HepG2 (cell line): ENCODE data around the gene MAP2K1. TPM values are rescaled to one million over a fixed set of nuclear protein-coding genes. Genes with fewer than 3 reads are reported as not detected.
A peak's percentile ranks its signal among the peaks of the same experiment; 100 is the strongest.

ENCODE experiments used
- CCAR2 ChIP-seq: fragments of 200-400 bp; formaldehyde crosslinking; optimal IDR thresholded peaks from 2 replicates; pipeline ENCODE3; 2018; ENCODE audit warnings: low read depth, mild to moderate bottlenecking, low read length, moderate library complexity
- HMGXB3 ChIP-seq: sonication (generic); formaldehyde crosslinking; IDR thresholded peaks from 2 replicates; pipeline ENCODE4 v1.4.0; 2020; ENCODE audit warnings: missing genetic modification reagents, borderline replicate concordance
- LCORL ChIP-seq, 2 experiments: fragments of 450-650 bp in 1 of 2; sonication (generic) in 1 of 2; formaldehyde crosslinking in 1 of 2; IDR thresholded peaks; 2 replicates each; pipeline versions ENCODE4 v1.5.0 to v1.6.1; 2017 to 2020; ENCODE audit warnings: antibody characterized with exemption in 1 of 2, missing genetic modification reagents in 1 of 2
- NFKBIZ ChIP-seq: IDR thresholded peaks from 2 replicates; pipeline ENCODE4 v1.6.1; 2018; ENCODE audit warnings: missing genetic modification reagents, missing compliant biosample characterization
- PLSCR1 ChIP-seq: sonication (generic); formaldehyde crosslinking; IDR thresholded peaks from 2 replicates; pipeline ENCODE4 v1.5.0; 2020; ENCODE audit warnings: missing genetic modification reagents, mild to moderate bottlenecking, borderline replicate concordance
- RARA ChIP-seq: IDR thresholded peaks from 2 replicates; pipeline ENCODE4 v1.6.1; 2016; ENCODE audit warnings: missing genetic modification reagents, missing compliant biosample characterization
- SMARCE1 ChIP-seq: fragments of 450-650 bp; IDR thresholded peaks from 2 replicates; pipeline ENCODE4 v1.6.1; 2017; ENCODE audit warnings: borderline replicate concordance
- SP1 ChIP-seq, 2 experiments: fragments of 450-650 bp in 1 of 2; sonication (generic) in 1 of 2; formaldehyde crosslinking in 1 of 2; IDR thresholded peaks; 2 replicates each; pipeline versions ENCODE4 v1.4.0 to v1.6.1; 2016 to 2020; ENCODE audit warnings: missing genetic modification reagents in 1 of 2
- SRSF1 ChIP-seq: fragments of 200-400 bp; formaldehyde crosslinking; optimal IDR thresholded peaks from 2 replicates; pipeline ENCODE3; 2017; ENCODE audit warnings: mild to moderate bottlenecking, low read depth, low read length, moderate library complexity
- YY1 ChIP-seq: IDR thresholded peaks from 2 replicates; pipeline ENCODE4 v1.6.1; 2011; ENCODE audit warnings: low read length, low read depth, moderate library complexity, mild to moderate bottlenecking; ENCODE audit not compliant: insufficient read depth, insufficient replicate concordance
- ZIK1 ChIP-seq: sonication (generic); formaldehyde crosslinking; IDR thresholded peaks from 2 replicates; pipeline ENCODE4 v1.5.0; 2020; ENCODE audit warnings: mild to moderate bottlenecking, low read depth, missing genetic modification reagents, borderline replicate concordance
- ZNF503 ChIP-seq: sonication (generic); formaldehyde crosslinking; IDR thresholded peaks from 2 replicates; pipeline ENCODE4 v1.4.0; 2020; ENCODE audit warnings: missing genetic modification reagents
- ZNF570 ChIP-seq: sonication (generic); formaldehyde crosslinking; IDR thresholded peaks from 2 replicates; pipeline ENCODE4 v1.4.0; 2020; ENCODE audit warnings: mild to moderate bottlenecking, missing genetic modification reagents, borderline replicate concordance
- ZNF710 ChIP-seq: sonication (generic); formaldehyde crosslinking; IDR thresholded peaks from 2 replicates; pipeline ENCODE4 v1.5.0; 2020; ENCODE audit warnings: mild to moderate bottlenecking, missing genetic modification reagents, borderline replicate concordance
- ZNF740 ChIP-seq: sonication (generic); formaldehyde crosslinking; IDR thresholded peaks from 2 replicates; pipeline ENCODE4 v1.4.0; 2020; ENCODE audit warnings: missing genetic modification reagents
- ZNF883 ChIP-seq: sonication (generic); formaldehyde crosslinking; IDR thresholded peaks from 2 replicates; pipeline ENCODE4 v1.5.1; 2020; ENCODE audit warnings: mild to moderate bottlenecking, missing genetic modification reagents; ENCODE audit errors: not compliant biosample characterization
- polyA plus RNA-seq, 8 experiments: library from polyadenylated mRNA; depleted of rRNA in 3 of 8; stranded (reverse) in 7 of 8; unstranded in 1 of 8; fragments of >200 nt; fragmentation: Illumina TruSeq in 4 of 8; extraction: Trizol in 4 of 8; gene quantifications; 2 replicates each; pipeline versions ENCODE4 v1.2.1 to v1.2.3, GENCODE V29; 2011 to 2016; ENCODE audit warnings: low read depth in 4 of 8, missing spikeins in 1 of 8, mixed read lengths in 1 of 8; ENCODE audit not compliant: insufficient read depth in 1 of 8
- total RNA-seq, 5 experiments: library from RNA; depleted of rRNA; stranded (reverse); fragments of >200 nt; fragmentation: Illumina TruSeq; extraction: Trizol; gene quantifications; 2 replicates each; pipeline ENCODE4 v1.2.3, GENCODE V29; 2016; ENCODE audit warnings: low read depth in 1 of 5

The MAP2K1 gene
- total and polyA plus RNA-seq, 2 of the 13 experiments (the other 11 are each of a cell fraction or from before 2014, with no cell fraction given), result 24.1 to 49.2 TPM

GRCh38 chr15:66497502-66498455 is 111.1 kb downstream of the MAP2K1 start, which contains the start of gene SNAPC5 (continued):
- no peak for TF ChIP-seq PLSCR1 (CRISPR knock-in tag)
- TF ChIP-seq SRSF1, result peak; percentile 82
- TF ChIP-seq SP1 (IDR thresholded peaks at IDR 0.05), result no peak
- peak; percentile 82 for TF ChIP-seq SP1 (CRISPR knock-in tag; IDR thresholded peaks at IDR 0.05)
- peak; percentile 15; the same call in 1 of the 2 replicates for TF ChIP-seq RARA (CRISPR knock-in tag)
- no peak for TF ChIP-seq ZNF503 (CRISPR knock-in tag)
- TF ChIP-seq ZNF740 (CRISPR knock-in tag), result no peak
- peak; percentile 66 for TF ChIP-seq YY1
- TF ChIP-seq CCAR2, result no peak
- TF ChIP-seq HMGXB3 (CRISPR knock-in tag), result peak; percentile 70; the same call in 1 of the 2 replicates
- TF ChIP-seq LCORL (IDR thresholded peaks at IDR 0.05), result no peak
- peak; percentile 73 for TF ChIP-seq LCORL (CRISPR knock-in tag; IDR thresholded peaks at IDR 0.05)
- TF ChIP-seq ZNF710, result peak; percentile 48
- no peak for TF ChIP-seq SMARCE1
- TF ChIP-seq ZNF570 (CRISPR knock-in tag), result no peak
- peak; percentile 80 for TF ChIP-seq ZNF883 (CRISPR knock-in tag)
- peak; percentile 71; the same call in 1 of the 2 replicates for TF ChIP-seq NFKBIZ
- 0 out of 2 replicates have a peak, but pooled peaks have one; percentile 75 for TF ChIP-seq ZIK1
